ENCODE measurements around the gene C1orf141.
"Not testable (repeated sequence)": the region's sequence is repeated elsewhere in the genome, so short reads cannot be mapped to it uniquely, and the experiment has no call there.

The C1orf141 gene

DNA sequence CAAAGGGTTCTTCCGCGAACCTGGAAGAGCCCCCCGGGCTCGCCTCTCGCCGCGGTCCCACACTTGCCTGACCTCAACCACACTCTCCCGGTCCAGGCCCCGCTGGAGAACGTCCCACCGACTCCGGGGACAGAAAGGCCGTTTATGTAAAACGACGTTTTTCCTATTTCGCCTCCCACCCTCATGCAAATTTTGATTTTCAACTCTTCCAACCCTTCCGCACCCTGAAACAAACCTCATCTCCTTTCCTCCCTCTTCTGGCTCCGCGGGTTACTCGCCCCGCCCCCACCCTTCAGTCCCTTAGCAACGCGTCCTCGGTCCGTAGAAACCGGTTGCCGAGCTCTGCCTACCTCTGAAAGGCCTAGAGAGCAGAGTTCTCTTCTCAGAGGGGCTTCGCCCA lies at the start of gene C1orf141:
Gene C1orf141 (minus strand): TSS at position 276 of the 400 bp plus-strand sequence. CDS start 7,730 bp downstream, outside the sequence.
- DNase-seq (ENCODE audit: low read depth in 2 of 2), result peak in 1 of 2 experiments; percentile 11

DNA sequence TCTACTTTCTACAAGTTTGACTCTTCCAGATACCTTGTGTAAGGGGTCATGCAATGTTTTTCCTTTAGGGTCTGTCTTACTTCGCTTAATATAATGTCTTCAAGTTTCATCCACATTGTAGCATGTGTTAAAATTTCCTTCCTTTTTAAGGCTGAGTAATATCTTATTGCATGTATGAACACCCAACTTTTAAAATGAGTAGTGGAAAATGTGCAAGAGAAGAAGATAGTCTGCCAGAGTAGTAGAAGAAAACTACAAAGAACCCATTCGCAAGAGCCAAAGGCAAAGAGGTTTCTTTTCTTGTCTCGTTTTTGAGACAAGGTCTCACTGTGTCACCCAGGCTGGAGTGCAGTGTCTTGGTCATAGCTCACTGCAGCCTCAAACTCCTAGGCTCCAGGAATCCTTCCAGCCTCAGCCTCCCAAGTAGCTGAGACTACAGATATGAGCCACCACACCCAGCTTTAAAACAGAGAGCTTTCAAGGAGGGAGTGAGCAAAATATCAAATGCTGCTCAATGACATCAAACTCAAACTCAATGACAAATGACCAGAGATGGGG lies 40.8 kb upstream of the C1orf141 start:
- no peak for DNase-seq (ENCODE audit: low read depth in 2 of 2)

DNA sequence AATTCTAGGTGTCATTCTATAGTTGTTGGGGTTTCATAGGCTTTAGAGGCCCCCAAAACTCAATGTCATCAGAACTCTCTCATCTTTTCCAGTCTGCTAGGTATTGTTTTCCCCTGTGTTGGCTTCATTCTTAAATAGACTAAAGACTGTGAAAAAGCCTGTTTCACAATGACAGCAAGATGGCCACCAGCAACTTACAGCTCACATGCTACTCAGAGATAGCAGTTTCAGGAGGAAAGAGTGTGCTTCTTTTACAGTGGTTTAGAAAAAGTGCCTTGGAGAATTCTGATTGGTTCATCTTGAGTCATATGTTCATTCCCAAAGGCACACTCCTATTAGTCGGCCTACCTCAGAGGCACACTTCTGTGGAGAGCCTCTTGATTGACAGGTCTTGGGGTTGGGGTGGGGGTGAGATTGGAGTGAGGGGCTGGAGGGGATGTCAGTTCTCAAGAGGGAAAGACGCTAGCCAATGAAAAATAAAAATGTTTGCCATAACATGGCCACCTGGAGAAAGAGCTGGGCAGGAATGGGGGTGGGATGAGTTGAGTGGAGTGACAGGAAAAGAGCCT lies 40.0 kb upstream of the C1orf141 start:
- DNase-seq (ENCODE audit: low read depth in 2 of 2), result no peak

DNA sequence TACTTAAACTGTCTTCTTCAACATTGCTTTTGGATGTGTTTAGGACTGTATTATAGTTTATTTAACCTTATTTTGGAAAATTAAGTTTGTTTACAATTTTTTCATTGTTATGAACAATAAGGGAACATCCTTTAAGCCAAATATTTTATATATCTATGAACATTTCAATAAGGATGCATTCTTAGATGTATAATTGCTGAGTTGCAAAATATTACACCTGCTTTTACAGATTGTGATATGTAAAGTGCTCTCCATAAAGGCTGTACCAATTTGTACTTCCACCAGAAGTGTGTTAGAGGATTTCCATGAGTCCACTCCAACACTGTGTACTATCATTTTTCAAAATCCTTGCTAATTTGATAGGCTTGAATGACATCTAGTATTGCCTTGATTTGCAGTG lies 39.2 kb upstream of the C1orf141 start:
- DNase-seq (ENCODE audit: low read depth in 2 of 2), result no peak

GRCh38 chr1:67171978-67172377 lies 37.2 kb upstream of the C1orf141 start:
- DNase-seq (ENCODE audit: low read depth in 2 of 2), result no peak

- DNase-seq (ENCODE audit: low read depth in 2 of 2), result no peak
Observed at GRCh38 chr1:67171574-67171955, 36.8 kb upstream of the C1orf141 start.

GRCh38 chr1:67170751-67171573 lies 36.2 kb upstream of the C1orf141 start:
- DNase-seq (ENCODE audit: low read depth in 2 of 2), result no peak

- DNase-seq (ENCODE audit: low read depth in 2 of 2), result no peak
Observed at GRCh38 chr1:67169932-67170331, 35.2 kb upstream of the C1orf141 start.

- DNase-seq (ENCODE audit: low read depth in 2 of 2), result no peak
Observed at GRCh38 chr1:67169496-67169895, 34.7 kb upstream of the C1orf141 start.

DNA sequence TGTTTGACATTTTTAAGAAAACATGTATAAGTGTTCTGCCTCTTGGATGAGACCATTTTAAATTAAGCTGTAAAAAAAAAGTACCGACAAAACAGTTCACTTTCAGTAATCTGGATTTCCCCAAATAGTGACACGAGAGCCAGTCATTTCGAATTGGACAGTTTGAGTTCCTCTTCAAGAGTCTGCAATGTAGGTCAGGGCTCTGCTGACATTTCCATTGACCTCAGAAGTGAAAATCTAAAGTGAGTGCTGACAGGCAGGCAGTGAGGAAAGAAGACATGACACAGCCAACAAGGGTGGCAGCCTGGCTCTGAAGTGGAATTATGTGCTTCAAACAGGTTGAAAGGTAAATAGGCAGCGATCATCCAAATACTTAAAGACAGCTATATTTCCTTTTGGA lies 31.4 kb upstream of the C1orf141 start, which contains the start of gene IL23R:
Gene IL23R (plus strand): TSS at position 259 of the 400 bp plus-strand sequence. CDS start 1,667 bp downstream, outside the sequence.
- DNase-seq (ENCODE audit: low read depth in 2 of 2), result no peak

- no peak for DNase-seq (ENCODE audit: low read depth in 2 of 2)
Observed at GRCh38 chr1:67165468-67166041, 30.8 kb upstream of the C1orf141 start.

DNA sequence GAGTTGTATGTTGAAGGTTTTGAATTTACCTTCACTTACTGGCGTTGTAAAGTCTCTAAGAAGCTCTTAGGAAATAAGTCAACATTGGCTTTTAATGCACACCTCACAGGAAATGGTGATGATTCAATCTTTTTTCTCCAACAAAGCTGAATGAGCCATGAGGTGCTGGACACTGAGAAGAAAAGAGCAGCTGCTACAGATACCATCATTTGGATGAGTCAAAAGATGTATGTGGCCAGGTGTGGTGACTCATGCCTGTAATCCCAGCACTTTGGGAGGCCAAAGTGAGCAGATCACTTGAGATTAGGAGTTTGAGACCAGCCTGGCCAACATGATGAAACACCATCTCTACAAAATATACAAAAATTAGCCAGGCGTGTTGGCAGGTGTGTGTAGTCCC lies 28.2 kb upstream of the C1orf141 start:
- DNase-seq (ENCODE audit: low read depth in 2 of 2), result peak in 1 of 2 experiments; percentile 30

DNA sequence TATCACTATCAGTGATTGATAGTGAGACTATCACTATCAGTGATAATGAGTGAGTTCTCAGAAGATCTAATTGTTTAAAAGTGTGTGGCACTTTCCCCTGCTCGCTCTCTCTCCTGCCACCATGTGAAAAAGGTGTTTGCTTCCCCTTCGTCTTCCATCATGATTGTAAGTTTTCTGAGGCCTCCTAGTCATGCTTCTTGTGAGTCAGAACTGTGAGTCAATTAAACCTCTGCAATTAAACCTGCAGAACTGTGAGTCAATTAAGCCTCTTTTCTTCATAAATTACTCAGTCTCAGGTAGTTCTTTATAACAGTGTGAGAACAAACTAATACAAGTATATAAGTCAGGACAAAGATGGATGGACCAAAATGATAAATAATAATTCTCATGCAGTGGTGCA lies 24.5 kb upstream of the C1orf141 start:
- no peak for DNase-seq (ENCODE audit: low read depth in 2 of 2)

DNA sequence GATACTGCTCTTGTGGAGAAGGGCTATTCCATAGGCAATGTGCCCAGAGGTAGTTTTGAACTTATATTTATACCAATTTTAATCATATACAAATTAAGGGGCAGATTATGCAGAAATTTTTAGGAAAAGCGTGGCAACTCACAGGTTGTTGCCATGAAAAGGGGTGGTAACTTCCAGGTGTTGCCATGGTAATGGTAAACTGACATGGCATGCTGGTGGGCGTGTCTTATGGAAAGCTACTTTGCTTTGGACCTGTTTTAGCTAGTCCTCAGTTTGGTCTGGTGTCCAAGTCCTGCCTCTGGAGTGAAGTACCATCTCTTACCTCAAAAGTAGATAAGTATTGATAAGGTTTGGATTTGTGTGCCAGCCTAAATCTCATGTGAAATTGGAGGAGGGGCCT lies 23.6 kb upstream of the C1orf141 start:
- DNase-seq (ENCODE audit: low read depth in 2 of 2), result no peak

- DNase-seq (ENCODE audit: low read depth in 2 of 2), result no peak
Observed at GRCh38 chr1:67150931-67151330, 16.2 kb upstream of the C1orf141 start.

DNA sequence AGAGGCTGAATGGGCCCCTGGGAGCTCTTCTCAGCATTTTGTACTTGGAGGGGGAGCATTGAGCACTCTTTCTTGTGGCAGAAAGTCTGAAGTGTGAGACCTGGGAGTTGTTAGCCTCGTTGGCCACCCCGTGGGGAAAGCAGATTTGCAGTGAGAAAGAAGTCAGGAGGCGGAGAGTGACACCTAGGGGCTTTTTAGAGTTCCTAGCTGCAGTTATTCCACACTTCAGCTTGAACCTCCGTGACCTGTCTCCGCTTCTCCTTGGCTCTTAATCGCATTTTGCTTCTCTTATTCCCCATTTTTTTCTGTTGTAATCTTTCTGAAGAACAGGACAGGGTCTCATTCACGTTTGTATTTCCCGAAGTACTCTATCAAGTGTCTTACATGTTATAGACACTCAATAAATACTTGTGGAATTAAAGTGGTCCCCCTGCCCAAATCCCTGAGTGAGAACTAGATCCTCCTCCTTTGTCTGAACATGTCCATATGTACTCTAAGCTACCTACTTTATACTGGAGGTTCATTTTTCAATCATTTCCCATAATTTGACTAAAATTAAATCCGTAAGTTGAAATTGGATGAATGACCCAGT lies 14.5 kb upstream of the C1orf141 start:
- DNase-seq (ENCODE audit: low read depth in 2 of 2), result no peak

DNA sequence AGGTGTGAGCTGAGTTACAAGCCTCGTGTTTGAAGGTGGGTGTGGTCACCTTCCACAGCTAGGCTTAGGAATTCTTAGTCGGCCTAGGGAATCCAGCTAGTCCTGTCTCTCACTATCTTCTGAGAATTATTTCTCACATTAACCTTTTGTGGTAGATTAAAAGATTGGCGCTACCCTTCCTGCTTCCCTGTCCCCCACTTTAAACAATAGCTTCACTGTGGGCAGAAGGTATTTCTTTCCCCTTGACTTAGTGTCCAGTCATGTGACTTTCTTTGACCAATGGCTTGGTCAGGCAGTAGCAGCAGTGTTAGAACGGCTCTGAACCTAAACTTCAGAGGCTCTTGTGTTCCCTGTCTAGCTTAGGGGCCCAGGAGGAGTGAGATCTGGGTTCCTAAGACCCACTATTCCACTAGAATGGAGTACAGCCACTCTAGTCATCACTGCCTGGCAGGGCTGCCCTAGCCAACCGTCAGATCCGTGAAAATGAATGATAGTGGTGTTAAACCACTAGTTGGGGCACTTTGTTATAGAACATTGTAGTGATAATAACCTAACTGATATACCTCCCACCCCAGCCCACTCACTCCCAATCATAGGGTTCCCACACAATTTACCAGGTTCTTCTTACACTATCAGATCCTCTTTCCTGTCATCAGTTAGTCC lies 13.9 kb upstream of the C1orf141 start:
- DNase-seq (ENCODE audit: low read depth in 2 of 2), result no peak

- DNase-seq (ENCODE audit: low read depth in 2 of 2), result not testable (repeated sequence)
Observed at GRCh38 chr1:67147973-67148372, 13.2 kb upstream of the C1orf141 start.

GRCh38 chr1:67146539-67146938 lies 11.8 kb upstream of the C1orf141 start:
- DNase-seq (ENCODE audit: low read depth in 2 of 2), result no peak

DNA sequence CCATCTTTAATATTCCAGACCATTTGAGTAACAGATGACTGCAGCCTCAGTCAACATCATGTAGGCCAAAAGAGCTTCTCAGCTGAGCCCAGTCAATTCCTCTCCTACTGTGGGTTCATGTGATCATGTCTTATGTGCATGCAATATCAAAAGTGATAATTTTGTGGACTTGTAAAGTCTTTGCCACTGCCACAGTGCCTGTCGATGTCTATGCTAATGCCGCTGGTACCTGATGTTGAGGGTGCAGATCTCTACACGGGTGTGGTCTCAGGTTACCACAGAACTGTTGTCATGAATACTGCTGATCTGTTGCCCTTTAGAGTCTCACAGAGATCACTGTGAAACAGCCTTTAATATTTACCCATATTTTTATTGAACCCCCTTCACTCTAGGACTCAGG lies 11.3 kb upstream of the C1orf141 start:
- no peak for DNase-seq (ENCODE audit: low read depth in 2 of 2)

DNA sequence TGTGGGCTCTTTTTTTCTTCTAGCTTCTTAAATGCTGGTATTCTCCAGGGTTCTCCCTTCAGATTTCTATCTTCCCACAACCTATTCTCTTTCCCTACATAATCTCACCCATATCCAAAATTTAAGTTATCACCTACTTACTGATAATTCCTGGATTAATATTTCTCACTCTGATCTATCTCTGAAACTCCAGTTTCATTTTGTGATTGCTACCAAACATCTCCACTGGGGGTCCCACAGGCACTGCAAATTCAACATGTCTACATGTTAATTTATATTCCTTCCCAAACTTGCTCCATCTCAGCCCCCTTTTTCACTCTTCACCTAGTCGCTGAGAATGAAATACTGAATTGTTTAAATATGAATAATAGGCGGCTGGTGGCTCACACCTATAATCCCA lies 9.9 kb upstream of the C1orf141 start:
- DNase-seq (ENCODE audit: low read depth in 2 of 2), result no peak

DNA sequence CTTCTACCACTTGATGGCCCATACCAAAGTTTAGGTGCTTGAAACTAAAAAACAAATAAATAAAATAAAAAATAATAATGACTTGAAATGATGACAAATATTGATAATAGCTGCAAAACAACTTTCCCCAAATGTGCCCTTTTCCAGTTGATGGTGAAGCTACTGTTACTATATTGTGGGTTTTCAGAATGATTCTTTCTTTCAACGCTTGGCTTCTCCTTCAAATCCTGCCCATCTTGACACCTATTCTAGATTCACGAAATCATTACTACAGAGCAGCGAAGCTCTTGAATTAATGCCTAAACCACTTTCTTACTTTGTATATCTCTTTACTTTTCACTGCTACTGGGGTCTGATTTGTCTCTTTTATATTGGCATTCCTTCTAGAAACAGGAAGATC lies 9.2 kb upstream of the C1orf141 start:
- no peak for DNase-seq (ENCODE audit: low read depth in 2 of 2)
